ENCODE results near the gene SLC43A2.
A peak's percentile ranks its signal among the peaks of the same experiment; 100 is the strongest.

Gene SLC43A2

GRCh38 chr17:1617620-1618174, 10.9 kb downstream of the SLC43A2 start:
- Mint-ChIP-seq H3K4me3 (no peak overlapping the region), H3K36me3 (no peaks in the 10 kb centered on the region), H3K4me1 (peaks cover 6% of the 10 kb centered on the region), H3K9me3 (no peaks in the 10 kb centered on the region), H3K27ac (peak overlapping the region; percentile 42)
- DNase-seq (ENCODE audit: low spot score in 2 of 2) (no peak), ATAC-seq (no peak)

DNA sequence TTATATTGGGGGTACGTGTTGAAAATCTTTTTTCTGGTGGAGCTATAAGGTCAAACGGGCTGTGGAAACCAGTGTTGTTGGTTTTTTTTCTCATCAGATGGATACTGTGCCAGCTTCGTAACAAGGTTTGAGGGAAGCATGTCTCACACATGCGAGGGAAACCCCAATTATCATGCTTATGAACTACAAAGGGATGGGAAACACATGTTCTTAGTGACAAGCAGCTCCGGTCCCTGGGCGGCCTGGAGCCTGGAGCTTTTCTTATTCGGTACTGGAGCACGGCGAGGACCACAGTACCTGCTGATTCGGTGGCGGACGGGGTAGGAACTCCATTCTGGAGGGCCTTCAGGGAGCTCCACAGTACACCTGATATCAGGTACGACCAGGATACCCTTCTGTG, 12.5 kb downstream of the SLC43A2 start:
- Mint-ChIP-seq H3K4me1 (peaks cover 6% of the 10 kb centered on the region), H3K36me3 (no peaks in the 10 kb centered on the region), H3K4me3 (no peak overlapping the region), H3K9me3 (no peaks in the 10 kb centered on the region), H3K27ac (no peak overlapping the region)
- DNase-seq (ENCODE audit: low spot score in 2 of 2) (no peak), ATAC-seq (no peak)

DNA sequence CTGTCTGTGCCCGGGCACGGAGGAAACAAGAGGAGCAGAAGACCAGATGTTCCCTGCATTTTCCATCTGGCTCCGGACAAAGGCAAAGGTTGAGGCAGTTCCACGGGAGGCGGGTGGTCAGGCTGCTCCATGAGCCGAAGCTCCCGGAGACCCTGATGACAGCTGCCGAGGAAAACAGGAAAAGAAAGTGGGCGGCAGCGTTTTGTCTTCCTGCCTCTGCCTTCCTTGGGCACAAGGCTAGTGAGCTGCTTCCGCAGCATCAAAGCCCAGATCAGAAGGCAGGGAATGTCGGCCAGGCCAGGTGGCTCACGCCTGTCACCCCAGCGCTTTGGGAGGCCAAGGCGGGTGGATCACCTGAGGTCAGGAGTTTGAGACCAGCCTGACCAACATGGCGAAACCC, 16.2 kb downstream of the SLC43A2 start:
- Mint-ChIP-seq H3K36me3 (peaks cover 11% of the 10 kb centered on the region), H3K4me3 (no peak overlapping the region), H3K9me3 (no peaks in the 10 kb centered on the region), H3K4me1 (peaks cover 21% of the 10 kb centered on the region), H3K27ac (no peak overlapping the region)
- DNase-seq (ENCODE audit: low spot score in 2 of 2) (no peak), ATAC-seq (no peak)

DNA sequence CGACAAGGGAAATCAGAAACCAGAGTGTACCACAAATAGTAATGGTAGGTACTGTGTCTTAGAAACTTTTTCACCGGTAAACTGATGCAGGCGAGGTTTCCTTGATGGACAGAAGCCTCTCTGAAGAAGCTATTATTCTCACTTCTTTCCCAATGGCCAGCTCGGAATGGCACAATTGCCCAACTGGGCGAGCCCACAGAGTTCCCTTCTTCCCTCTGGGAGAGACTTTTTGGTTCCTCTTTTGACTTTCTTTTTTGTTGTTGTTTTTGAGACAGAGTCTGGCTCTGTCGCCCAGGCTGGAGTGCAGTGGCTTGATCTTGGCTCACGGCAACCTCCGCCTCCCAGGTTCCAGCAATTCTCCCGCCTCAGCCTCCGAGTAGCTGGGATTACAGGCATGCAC, 16.9 kb downstream of the SLC43A2 start:
- Mint-ChIP-seq H3K9me3 (no peaks in the 10 kb centered on the region), H3K4me1 (peaks cover 28% of the 10 kb centered on the region), H3K27ac (no peak overlapping the region), H3K4me3 (no peak overlapping the region), H3K36me3 (peaks cover 16% of the 10 kb centered on the region)
- no peak for DNase-seq (ENCODE audit: low spot score in 2 of 2)
- no peak for ATAC-seq

- H3K27ac Mint-ChIP-seq: peak overlapping the region; percentile 95
- H3K9me3 Mint-ChIP-seq: no peaks in the 10 kb centered on the region
- peak overlapping the region; percentile 55 for H3K4me3 Mint-ChIP-seq
- no peak for ATAC-seq
- DNase-seq (ENCODE audit: low spot score in 2 of 2): no peak
- peaks cover 16% of the 10 kb centered on the region for H3K36me3 Mint-ChIP-seq
- peaks cover 34% of the 10 kb centered on the region for H3K4me1 Mint-ChIP-seq
These were observed 20.0 kb downstream of the SLC43A2 start for GRCh38 chr17:1608676-1609075.

DNA sequence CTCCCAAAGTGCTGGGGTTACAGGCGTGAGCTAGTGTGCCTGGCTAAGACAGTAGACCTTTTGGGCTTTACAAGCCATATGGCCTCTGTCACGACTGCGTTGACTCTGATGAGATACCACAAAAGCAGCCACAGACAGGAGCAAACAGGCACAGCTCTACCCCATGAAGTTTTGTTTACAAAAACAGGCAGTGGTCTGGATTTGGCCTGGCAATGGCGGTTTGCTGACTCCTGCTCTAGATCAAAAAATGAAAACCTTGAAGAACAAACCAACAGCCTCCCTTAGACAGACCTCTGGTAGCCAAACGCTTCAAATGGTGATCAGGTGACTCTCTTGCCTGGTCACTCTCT, 20.7 kb downstream of the SLC43A2 start:
- DNase-seq (ENCODE audit: low spot score in 2 of 2) (no peak), ATAC-seq (peak; percentile 19)
- no peaks in the 10 kb centered on the region for H3K9me3 Mint-ChIP-seq
- H3K27ac Mint-ChIP-seq: peak overlapping the region; percentile 95
- H3K36me3 Mint-ChIP-seq: peaks cover 16% of the 10 kb centered on the region
- peaks cover 34% of the 10 kb centered on the region for H3K4me1 Mint-ChIP-seq
- H3K4me3 Mint-ChIP-seq: peak overlapping the region; percentile 55

GRCh38 chr17:1606352-1606985, 22.2 kb downstream of the SLC43A2 start:
- H3K27ac Mint-ChIP-seq: peak overlapping the region; percentile 95
- no peak for DNase-seq (ENCODE audit: low spot score in 2 of 2)
- no peak for ATAC-seq
- H3K4me3 Mint-ChIP-seq: peak overlapping the region; percentile 55
- H3K36me3 Mint-ChIP-seq: peaks cover 16% of the 10 kb centered on the region
- no peaks in the 10 kb centered on the region for H3K9me3 Mint-ChIP-seq
- peaks cover 34% of the 10 kb centered on the region for H3K4me1 Mint-ChIP-seq

DNA sequence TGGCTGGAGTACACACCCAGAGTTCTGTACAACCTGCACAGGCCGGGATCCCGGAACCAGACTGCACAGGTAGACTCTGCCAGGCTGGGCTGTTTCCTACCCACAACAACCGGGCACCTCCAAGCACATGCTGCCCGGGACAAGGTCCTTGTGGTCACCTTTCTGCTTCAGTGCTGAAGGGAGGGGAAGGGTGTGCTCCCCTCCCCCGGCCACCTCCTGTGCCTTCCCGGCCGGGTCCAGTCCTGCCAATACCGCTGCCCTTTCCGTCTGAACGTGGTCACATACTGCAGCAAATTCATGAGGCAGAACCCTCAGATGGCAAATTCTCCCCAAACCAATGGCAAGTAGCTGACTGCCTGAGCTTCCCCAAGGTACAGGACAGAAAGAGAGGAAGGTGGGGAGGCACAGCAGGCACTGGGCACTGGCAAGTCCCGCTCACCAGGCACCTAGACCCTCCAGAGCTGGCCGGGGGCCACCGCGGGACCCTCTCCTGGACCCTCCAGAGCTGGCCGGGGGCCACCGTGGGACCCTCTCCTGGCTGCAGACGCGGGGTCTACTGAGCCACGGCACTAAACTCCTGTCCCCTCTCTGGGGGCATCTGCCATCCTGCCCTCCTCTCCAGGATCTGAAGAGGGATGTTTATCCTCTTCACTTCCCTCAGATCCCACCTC, 22.8 kb downstream of the SLC43A2 start:
- peak overlapping the region; percentile 95 for H3K27ac Mint-ChIP-seq
- ATAC-seq: no peak
- peaks cover 34% of the 10 kb centered on the region for H3K4me1 Mint-ChIP-seq
- H3K9me3 Mint-ChIP-seq: no peaks in the 10 kb centered on the region
- H3K4me3 Mint-ChIP-seq: peak overlapping the region; percentile 55
- peaks cover 16% of the 10 kb centered on the region for H3K36me3 Mint-ChIP-seq
- no peak for DNase-seq (ENCODE audit: low spot score in 2 of 2)

GRCh38 chr17:1604831-1605528, 23.7 kb downstream of the SLC43A2 start:
- Mint-ChIP-seq H3K9me3 (no peaks in the 10 kb centered on the region), H3K36me3 (peaks cover 16% of the 10 kb centered on the region), H3K4me1 (peaks cover 34% of the 10 kb centered on the region), H3K27ac (peak overlapping the region; percentile 56), H3K4me3 (peak overlapping the region; percentile 18)
- ATAC-seq (no peak), DNase-seq (ENCODE audit: low spot score in 2 of 2) (no peak)

DNA sequence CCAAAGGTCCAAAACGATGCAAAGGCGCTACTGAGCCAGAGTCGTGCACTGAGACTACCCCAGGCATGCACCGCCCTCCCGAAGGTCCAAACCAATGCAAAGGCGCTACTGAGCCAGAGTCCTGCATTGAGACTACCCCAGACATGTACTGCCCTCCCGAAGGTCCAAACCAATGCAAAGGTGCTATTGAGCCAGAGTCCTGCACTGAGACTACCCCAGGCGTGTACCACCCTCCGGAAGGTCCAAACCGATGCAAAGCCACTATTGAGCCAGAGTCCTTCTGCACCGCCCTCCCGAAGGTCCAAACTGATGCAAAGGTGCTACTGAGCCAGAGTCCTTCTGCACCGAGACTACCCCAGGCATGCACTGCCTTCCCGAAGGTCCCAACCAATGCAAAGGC, 27.1 kb downstream of the SLC43A2 start:
- ATAC-seq: no peak

DNA sequence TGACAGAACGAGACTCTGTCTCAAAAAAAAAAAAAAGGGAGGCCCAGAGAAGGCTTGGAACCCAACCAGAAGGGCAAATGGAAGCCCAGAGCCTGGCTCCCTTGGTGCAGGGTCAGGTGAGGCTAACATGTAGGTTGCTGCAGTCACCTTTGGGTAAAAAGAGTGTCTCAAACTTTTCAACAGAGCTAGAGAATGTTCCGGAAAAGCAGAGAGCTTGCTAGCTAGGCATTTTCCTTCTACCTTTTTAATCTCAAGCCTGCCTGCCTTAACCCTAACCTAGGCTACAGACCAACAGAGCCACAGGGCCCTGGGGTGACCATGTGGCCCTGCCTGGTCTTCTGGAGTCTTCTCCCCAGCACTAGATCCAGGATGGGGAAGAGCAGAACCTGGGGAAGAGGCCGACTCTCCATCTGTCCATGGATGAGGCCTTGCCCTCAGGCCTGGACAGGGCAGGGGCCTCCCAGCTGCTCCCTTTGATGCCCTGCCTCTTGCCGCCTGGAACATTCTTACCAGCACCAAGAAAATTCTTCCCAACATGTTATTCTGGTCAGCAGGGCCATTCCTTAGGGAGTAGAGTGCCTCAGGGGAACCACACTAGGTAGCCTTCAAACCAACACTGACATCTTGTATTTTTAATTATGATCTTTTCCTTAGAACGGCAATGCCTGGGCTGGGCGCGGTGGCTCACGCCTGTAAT, 30.1 kb downstream of the SLC43A2 start:
- DNase-seq (ENCODE audit: low spot score in 2 of 2): no peak
- Mint-ChIP-seq H3K4me1 (no peaks in the 10 kb centered on the region), H3K36me3 (no peaks in the 10 kb centered on the region), H3K4me3 (no peak overlapping the region), H3K9me3 (no peaks in the 10 kb centered on the region), H3K27ac (no peak overlapping the region)
- ATAC-seq: no peak

More for the DNA sequence above, 27.1 kb downstream of the SLC43A2 start:
- no peak for DNase-seq (ENCODE audit: low spot score in 2 of 2)
- H3K4me1 Mint-ChIP-seq: peaks cover 10% of the 10 kb centered on the region
- no peak overlapping the region for H3K27ac Mint-ChIP-seq
- no peaks in the 10 kb centered on the region for H3K9me3 Mint-ChIP-seq
- H3K36me3 Mint-ChIP-seq: no peaks in the 10 kb centered on the region
- no peak overlapping the region for H3K4me3 Mint-ChIP-seq

DNA sequence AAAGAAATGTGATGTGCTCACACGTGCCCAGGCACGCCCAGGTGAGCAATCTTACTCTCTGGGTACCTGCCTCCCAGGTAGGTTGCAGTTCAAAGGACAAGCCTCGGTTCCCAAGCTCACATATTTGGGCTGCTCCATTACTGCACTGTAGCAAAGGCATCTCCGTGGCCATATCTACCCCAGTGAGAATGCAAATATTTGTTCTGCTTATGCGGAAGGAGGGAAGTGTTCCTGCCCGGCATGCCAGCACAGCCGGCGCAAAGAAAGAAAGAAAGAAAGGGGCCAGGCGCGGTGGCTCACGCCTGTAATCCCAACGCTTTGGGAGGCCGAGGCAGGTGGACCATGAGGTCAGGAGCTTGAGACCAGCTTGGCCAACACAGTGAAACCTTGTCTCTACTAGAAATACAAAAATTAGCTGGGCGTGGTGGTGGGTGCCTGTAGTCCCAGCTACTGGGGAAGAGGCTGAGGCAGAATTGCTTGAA, 30.7 kb downstream of the SLC43A2 start:
- H3K27ac Mint-ChIP-seq: no peak overlapping the region

DNA sequence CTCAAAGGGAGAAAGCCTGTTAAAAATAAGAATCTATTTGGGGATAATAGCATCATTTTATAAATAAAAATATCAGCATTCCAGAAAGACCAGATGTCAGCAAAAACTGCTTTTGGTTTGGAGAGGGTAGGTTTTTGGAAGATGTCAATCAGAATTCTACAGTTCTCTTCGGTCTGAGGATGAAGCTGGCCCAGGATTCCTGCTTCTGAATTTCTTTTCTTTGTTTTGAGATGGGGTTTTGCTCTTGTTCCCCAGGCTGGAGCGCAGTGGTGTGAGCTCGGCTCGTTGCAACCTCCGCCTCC, 35.1 kb downstream of the SLC43A2 start:
- Mint-ChIP-seq H3K4me1 (peaks cover 9% of the 10 kb centered on the region), H3K4me3 (no peak overlapping the region), H3K36me3 (no peaks in the 10 kb centered on the region), H3K27ac (peak overlapping the region; percentile 81), H3K9me3 (no peaks in the 10 kb centered on the region)
- DNase-seq (ENCODE audit: low spot score in 2 of 2): no peak
- ATAC-seq: no peak

More for the DNA sequence above, 30.7 kb downstream of the SLC43A2 start:
- DNase-seq (ENCODE audit: low spot score in 2 of 2) (no peak), ATAC-seq (no peak)
- Mint-ChIP-seq H3K4me1 (peaks cover 3% of the 10 kb centered on the region), H3K36me3 (no peaks in the 10 kb centered on the region), H3K4me3 (no peak overlapping the region), H3K9me3 (no peaks in the 10 kb centered on the region)

- DNase-seq (ENCODE audit: low spot score in 2 of 2): no peak
- peaks cover 9% of the 10 kb centered on the region for H3K4me1 Mint-ChIP-seq
- H3K4me3 Mint-ChIP-seq: no peak overlapping the region
- peak; percentile 58 for ATAC-seq
- H3K27ac Mint-ChIP-seq: peak overlapping the region; percentile 81
- no peaks in the 10 kb centered on the region for H3K36me3 Mint-ChIP-seq
- H3K9me3 Mint-ChIP-seq: no peaks in the 10 kb centered on the region
These were observed 35.6 kb downstream of the SLC43A2 start for GRCh38 chr17:1592751-1593629.

All from stimulated activated effector memory CD8-positive, alpha-beta T cell treated with anti-CD3 and anti-CD28 coated beads, Interleukin-12 subunit alpha, Interleukin-12 subunit beta, amount 100 ng/mL, for 72 hours (primary cell).